GM19395 (cell line): ENCODE measurements around the gene GZMM.

ENCODE experiments used
- ATAC-seq: cut with Tn5 transposase; IDR thresholded peaks from one replicate; pipeline ENCODE4 v1.9.1; 2021; ENCODE audit warnings: mild to moderate bottlenecking, moderate library complexity; ENCODE audit not compliant: unreplicated experiment

Gene GZMM

GRCh38 chr19:511101-511851 lies 32.6 kb upstream of the GZMM start:
- ATAC-seq = no peak

- ATAC-seq = no peak
Measured at GRCh38 chr19:512547-513365, 31.1 kb upstream of the GZMM start.

- no peak for ATAC-seq
Measured at GRCh38 chr19:513368-514165, 30.3 kb upstream of the GZMM start.

GRCh38 chr19:514166-514663 lies 29.6 kb upstream of the GZMM start:
- no peak for ATAC-seq

GRCh38 chr19:517721-518597 lies 25.9 kb upstream of the GZMM start:
- no peak for ATAC-seq

GRCh38 chr19:518598-519231 lies 25.1 kb upstream of the GZMM start:
- ATAC-seq = no peak

GRCh38 chr19:519449-519865 lies 24.4 kb upstream of the GZMM start:
- ATAC-seq = no peak

GRCh38 chr19:522726-523125 lies 21.1 kb upstream of the GZMM start:
- no peak for ATAC-seq

GRCh38 chr19:524062-524674 lies 19.7 kb upstream of the GZMM start:
- no peak for ATAC-seq

- ATAC-seq = no peak
Measured at GRCh38 chr19:525029-525428, 18.8 kb upstream of the GZMM start.

- no peak for ATAC-seq
Measured at GRCh38 chr19:525857-526419, 17.9 kb upstream of the GZMM start.

GRCh38 chr19:530134-531008 lies 13.5 kb upstream of the GZMM start:
- no peak for ATAC-seq

- peak; percentile 50 for ATAC-seq
Measured at GRCh38 chr19:531009-531752, 12.7 kb upstream of the GZMM start.

GRCh38 chr19:531753-532560 lies 11.9 kb upstream of the GZMM start, which contains the start of gene CDC34:
CDC34 (plus strand) TSS chr19:531760; CDS start chr19:531932, 172 bp downstream.
- ATAC-seq = peak; percentile 36

- ATAC-seq = no peak
Measured at GRCh38 chr19:532561-533363, 11.1 kb upstream of the GZMM start.
